ENCODE measurements around the gene CCT6A.
A peak's percentile ranks its signal among the peaks of the same experiment; 100 is the strongest.
"Not testable (repeated sequence)": the region's sequence is repeated elsewhere in the genome, so short reads cannot be mapped to it uniquely, and the experiment has no call there.

The CCT6A gene

DNA sequence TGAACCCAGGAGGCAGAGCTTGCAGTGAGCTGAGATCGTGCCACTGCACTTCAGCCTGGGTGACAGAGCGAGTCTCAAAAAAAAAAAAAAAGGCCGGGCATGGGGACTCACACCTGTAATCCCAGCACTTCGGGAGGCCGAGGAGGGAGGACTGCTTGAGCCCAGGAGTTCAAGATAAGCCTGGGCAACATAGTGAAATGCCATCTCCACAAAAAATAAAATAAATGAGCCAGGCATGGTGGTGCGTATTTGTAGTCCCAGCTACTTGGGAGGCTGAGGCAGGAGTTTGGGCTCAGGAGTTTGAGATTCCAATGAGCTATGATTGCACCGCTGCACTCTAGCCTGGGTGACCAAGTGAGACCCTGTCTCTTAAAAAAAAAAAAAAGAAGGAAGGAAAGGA lies 19.0 kb upstream of the CCT6A start:
- not testable (repeated sequence) for H3K79me2 ChIP-seq (ENCODE audit: control insufficient read depth, insufficient read depth, low read length, poor library complexity); H3K9me3 ChIP-seq (ENCODE audit: insufficient read depth, low read depth, low read length); H3K4me3 ChIP-seq (ENCODE audit: low read depth, low read length); H3K9ac ChIP-seq (ENCODE audit: low read length); DNase-seq; H3K4me2 ChIP-seq (ENCODE audit: low read length); H2AK5ac ChIP-seq (ENCODE audit: low read length); H3K36me3 ChIP-seq (ENCODE audit: control insufficient read depth in 1 of 2, insufficient read depth in 2 of 2, low read length in 2 of 2); H4K12ac ChIP-seq (ENCODE audit: low read depth, low read length); H4K8ac ChIP-seq (ENCODE audit: low read depth, low read length); H3K23ac ChIP-seq (ENCODE audit: low read length); H3K27me3 ChIP-seq (ENCODE audit: insufficient read depth, low read length); H2BK12ac ChIP-seq (ENCODE audit: low read length); H3K4ac ChIP-seq (ENCODE audit: low read depth, low read length); H2BK120ac ChIP-seq (ENCODE audit: insufficient read depth, low read length, poor library complexity); H3K79me1 ChIP-seq (ENCODE audit: low read length); H3K18ac ChIP-seq (ENCODE audit: low read length); H3K4me1 ChIP-seq (ENCODE audit: control insufficient read depth in 1 of 2, insufficient read depth in 2 of 2, low read length in 2 of 2); H4K91ac ChIP-seq (ENCODE audit: low read depth, low read length); H3K27ac ChIP-seq (ENCODE audit: low read depth, low read length); H2BK5ac ChIP-seq (ENCODE audit: low read depth, low read length, poor library complexity); H3K14ac ChIP-seq (ENCODE audit: low read length); H2AFZ ChIP-seq (ENCODE audit: insufficient read depth, low read length, poor library complexity)
- WGBS (ENCODE audit: extremely low coverage, insufficient coverage, insufficient read length), result no CpG with 5 or more reads among the region's 7 CpGs

DNA sequence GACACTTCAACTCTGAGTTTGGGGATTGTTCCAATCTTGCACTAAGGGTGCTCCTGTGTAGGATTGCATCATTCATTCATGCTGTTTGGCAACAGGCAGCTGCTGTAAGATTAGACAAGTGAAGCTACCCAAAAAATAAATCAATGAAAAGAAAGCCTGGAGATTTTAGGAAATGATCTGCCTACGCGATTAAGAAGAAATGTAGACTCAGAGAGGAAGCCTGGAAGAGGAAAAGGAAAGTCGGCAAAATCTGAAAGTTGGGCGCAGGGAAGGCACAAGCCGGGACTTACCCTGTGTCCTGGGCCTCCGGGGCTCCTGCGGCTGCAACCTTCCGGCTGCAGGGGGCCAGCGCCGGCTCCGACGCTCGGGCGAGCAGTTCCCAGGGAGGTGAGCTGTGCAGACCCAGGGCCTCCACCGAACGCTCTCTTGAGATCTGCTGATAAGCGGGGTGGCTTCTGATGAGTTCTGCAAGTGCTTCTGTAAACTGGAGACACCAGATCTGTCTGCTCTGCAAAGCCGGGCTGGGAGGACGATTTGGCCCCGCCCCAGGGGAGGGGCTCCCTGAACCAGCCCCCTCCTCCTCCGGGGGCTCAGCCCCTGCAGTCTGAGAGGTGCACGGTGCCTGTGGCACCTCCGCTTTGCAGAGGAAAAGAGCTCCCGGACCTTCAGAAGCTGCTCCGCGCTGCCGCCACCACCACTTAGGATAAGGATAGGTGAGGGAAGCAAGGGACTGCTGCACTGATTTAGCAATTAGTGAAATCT lies 17.7 kb upstream of the CCT6A start:
- WGBS (ENCODE audit: extremely low coverage, insufficient coverage, insufficient read length), result no CpG with 5 or more reads among the region's 27 CpGs
- H2AK5ac ChIP-seq (ENCODE audit: low read length), result no peak overlapping the region
- no peak overlapping the region for H2BK5ac ChIP-seq (ENCODE audit: low read depth, low read length, poor library complexity)

DNA sequence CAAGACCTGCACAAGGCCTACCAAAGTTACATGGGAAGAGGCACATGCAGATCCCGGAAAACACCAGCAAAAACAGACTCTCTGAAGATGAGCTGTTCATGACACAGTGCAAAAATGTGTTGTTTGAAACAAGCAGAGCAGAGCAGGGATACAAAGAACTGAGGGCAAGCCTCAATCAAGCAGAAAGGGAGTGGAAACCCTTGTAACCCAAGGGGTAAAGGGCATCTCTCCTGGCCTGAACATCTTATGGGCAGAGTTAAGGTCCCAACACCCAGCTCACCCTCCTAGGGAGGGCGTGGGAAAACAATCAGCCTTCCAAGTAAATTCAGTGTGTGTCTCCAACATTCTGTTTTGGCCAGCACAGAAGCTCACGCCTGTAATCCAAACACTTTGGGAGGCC lies 10.8 kb upstream of the CCT6A start:
- Histone ChIP-seq H3K23ac (ENCODE audit: low read length) (no peak overlapping the region), H3K4me1 (ENCODE audit: control insufficient read depth in 1 of 2, insufficient read depth in 2 of 2, low read length in 2 of 2) (no peaks in the 10 kb centered on the region), H2AFZ (ENCODE audit: insufficient read depth, low read length, poor library complexity) (no peak overlapping the region), H3K79me1 (ENCODE audit: low read length) (no peaks in the 10 kb centered on the region), H2BK120ac (ENCODE audit: insufficient read depth, low read length, poor library complexity) (no peak overlapping the region), H3K27me3 (ENCODE audit: insufficient read depth, low read length) (no peaks in the 10 kb centered on the region), H4K8ac (ENCODE audit: low read depth, low read length) (no peak overlapping the region), H2BK5ac (ENCODE audit: low read depth, low read length, poor library complexity) (no peak overlapping the region), H4K91ac (ENCODE audit: low read depth, low read length) (no peak overlapping the region), H3K4me3 (ENCODE audit: low read depth, low read length) (no peak overlapping the region), H3K27ac (ENCODE audit: low read depth, low read length) (no peak overlapping the region), H4K12ac (ENCODE audit: low read depth, low read length) (no peak overlapping the region), H3K14ac (ENCODE audit: low read length) (no peak overlapping the region), H3K79me2 (ENCODE audit: control insufficient read depth, insufficient read depth, low read length, poor library complexity) (no peaks in the 10 kb centered on the region), H3K9ac (ENCODE audit: low read length) (no peak overlapping the region), H3K36me3 (ENCODE audit: control insufficient read depth in 1 of 2, insufficient read depth in 2 of 2, low read length in 2 of 2) (peaks cover 2 to 5% of the 10 kb centered on the region in 2 experiments), H2AK5ac (ENCODE audit: low read length) (no peak overlapping the region), H3K18ac (ENCODE audit: low read length) (no peak overlapping the region), H3K4me2 (ENCODE audit: low read length) (no peak overlapping the region), H3K4ac (ENCODE audit: low read depth, low read length) (no peak overlapping the region), H3K9me3 (ENCODE audit: insufficient read depth, low read depth, low read length) (no peaks in the 10 kb centered on the region), H2BK12ac (ENCODE audit: low read length) (no peak overlapping the region)
- WGBS (ENCODE audit: extremely low coverage, insufficient coverage, insufficient read length), result no CpG with 5 or more reads among the region's 3 CpGs
- DNase-seq, result no peak

More for the DNA sequence above, 17.7 kb upstream of the CCT6A start:
- Histone ChIP-seq H3K23ac (ENCODE audit: low read length) (no peak overlapping the region), H3K79me2 (ENCODE audit: control insufficient read depth, insufficient read depth, low read length, poor library complexity) (no peaks in the 10 kb centered on the region), H3K79me1 (ENCODE audit: low read length) (no peaks in the 10 kb centered on the region), H3K9me3 (ENCODE audit: insufficient read depth, low read depth, low read length) (no peaks in the 10 kb centered on the region), H2AFZ (ENCODE audit: insufficient read depth, low read length, poor library complexity) (peak overlapping the region; percentile 52), H3K4me1 (ENCODE audit: control insufficient read depth in 1 of 2, insufficient read depth in 2 of 2, low read length in 2 of 2) (no peaks in the 10 kb centered on the region), H4K91ac (ENCODE audit: low read depth, low read length) (no peak overlapping the region), H4K12ac (ENCODE audit: low read depth, low read length) (no peak overlapping the region), H3K27ac (ENCODE audit: low read depth, low read length) (peak overlapping the region; percentile 63), H3K36me3 (ENCODE audit: control insufficient read depth in 1 of 2, insufficient read depth in 2 of 2, low read length in 2 of 2) (peaks cover 1 to 6% of the 10 kb centered on the region in 2 experiments), H2BK120ac (ENCODE audit: insufficient read depth, low read length, poor library complexity) (no peak overlapping the region), H3K4me2 (ENCODE audit: low read length) (peak overlapping the region; percentile 98), H4K8ac (ENCODE audit: low read depth, low read length) (peak overlapping the region; percentile 20), H3K14ac (ENCODE audit: low read length) (no peak overlapping the region), H3K4me3 (ENCODE audit: low read depth, low read length) (peak overlapping the region; percentile 67), H3K18ac (ENCODE audit: low read length) (no peak overlapping the region), H3K9ac (ENCODE audit: low read length) (peak overlapping the region; percentile 50), H3K27me3 (ENCODE audit: insufficient read depth, low read length) (no peaks in the 10 kb centered on the region), H3K4ac (ENCODE audit: low read depth, low read length) (no peak overlapping the region), H2BK12ac (ENCODE audit: low read length) (no peak overlapping the region)
- DNase-seq, result peak; percentile 62

DNA sequence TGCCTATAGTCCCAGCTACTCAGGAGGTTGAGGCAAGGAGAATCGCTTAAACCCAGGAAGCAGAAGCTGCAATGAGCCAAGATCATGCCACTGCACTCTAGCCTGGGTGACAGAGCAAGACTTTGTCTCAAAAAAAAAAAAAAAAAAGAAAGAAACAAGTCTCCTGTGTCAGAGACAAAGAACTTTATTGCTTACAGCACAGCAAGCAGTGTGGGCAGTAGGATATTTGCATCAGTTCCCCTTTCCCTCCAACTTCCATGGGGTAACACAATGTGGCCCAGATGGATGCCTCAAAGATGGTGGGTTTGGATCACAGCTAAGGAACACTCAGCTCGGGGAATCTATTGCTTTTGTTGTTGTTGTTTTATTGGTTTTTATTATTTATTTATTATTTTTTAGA lies 5.8 kb upstream of the CCT6A start:
- not testable (repeated sequence) for H2BK120ac ChIP-seq (ENCODE audit: insufficient read depth, low read length, poor library complexity); H2BK12ac ChIP-seq (ENCODE audit: low read length); H4K12ac ChIP-seq (ENCODE audit: low read depth, low read length); H3K4ac ChIP-seq (ENCODE audit: low read depth, low read length); H3K18ac ChIP-seq (ENCODE audit: low read length); H2AFZ ChIP-seq (ENCODE audit: insufficient read depth, low read length, poor library complexity); H4K8ac ChIP-seq (ENCODE audit: low read depth, low read length); H2BK5ac ChIP-seq (ENCODE audit: low read depth, low read length, poor library complexity); DNase-seq; H3K9me3 ChIP-seq (ENCODE audit: insufficient read depth, low read depth, low read length); H3K4me3 ChIP-seq (ENCODE audit: low read depth, low read length); H3K79me1 ChIP-seq (ENCODE audit: low read length); H3K79me2 ChIP-seq (ENCODE audit: control insufficient read depth, insufficient read depth, low read length, poor library complexity); H2AK5ac ChIP-seq (ENCODE audit: low read length); H3K9ac ChIP-seq (ENCODE audit: low read length); H3K4me2 ChIP-seq (ENCODE audit: low read length); H3K4me1 ChIP-seq (ENCODE audit: control insufficient read depth in 1 of 2, insufficient read depth in 2 of 2, low read length in 2 of 2); H3K27ac ChIP-seq (ENCODE audit: low read depth, low read length); H4K91ac ChIP-seq (ENCODE audit: low read depth, low read length); H3K27me3 ChIP-seq (ENCODE audit: insufficient read depth, low read length); H3K23ac ChIP-seq (ENCODE audit: low read length); H3K14ac ChIP-seq (ENCODE audit: low read length); H3K36me3 ChIP-seq (ENCODE audit: control insufficient read depth in 1 of 2, insufficient read depth in 2 of 2, low read length in 2 of 2)
- WGBS (ENCODE audit: extremely low coverage, insufficient coverage, insufficient read length), result no CpG with 5 or more reads among the region's 2 CpGs
